HG03095 (cell line): ENCODE results near the gene ID2.
A peak's percentile ranks its signal among the peaks of the same experiment; 100 is the strongest.

Experiments used
- ATAC-seq: cut with Tn5 transposase; IDR thresholded peaks from one replicate; pipeline ENCODE4 v1.9.1; 2021; ENCODE audit warnings: moderate library complexity; ENCODE audit not compliant: unreplicated experiment

Gene ID2

GRCh38 chr2:8682719-8683667, 1.1 kb downstream of the ID2 start:
- no peak for ATAC-seq

GRCh38 chr2:8684540-8684877, 2.7 kb downstream of the ID2 start:
- ATAC-seq = no peak

GRCh38 chr2:8684878-8685696, 3.2 kb downstream of the ID2 start:
- no peak for ATAC-seq

GRCh38 chr2:8685697-8686358, 4.0 kb downstream of the ID2 start:
- peak; percentile 30 for ATAC-seq

GRCh38 chr2:8691859-8692437, 10.1 kb downstream of the ID2 start:
- no peak for ATAC-seq

- no peak for ATAC-seq
These were observed 10.9 kb downstream of the ID2 start for GRCh38 chr2:8692783-8693156.

GRCh38 chr2:8693157-8693821, 11.4 kb downstream of the ID2 start:
- ATAC-seq = no peak

GRCh38 chr2:8694737-8695136, 12.9 kb downstream of the ID2 start:
- no peak for ATAC-seq

- ATAC-seq = no peak
These were observed 15.3 kb downstream of the ID2 start for GRCh38 chr2:8697190-8697589.

GRCh38 chr2:8699839-8700238, 18.0 kb downstream of the ID2 start:
- no peak for ATAC-seq

GRCh38 chr2:8701681-8702379, 20.0 kb downstream of the ID2 start:
- ATAC-seq = no peak

GRCh38 chr2:8704906-8705305, 23.1 kb downstream of the ID2 start:
- no peak for ATAC-seq

- no peak for ATAC-seq
These were observed 27.8 kb downstream of the ID2 start for GRCh38 chr2:8709611-8710010.

- ATAC-seq = no peak
These were observed 29.1 kb downstream of the ID2 start for GRCh38 chr2:8710951-8711350.

- no peak for ATAC-seq
These were observed 32.4 kb downstream of the ID2 start for GRCh38 chr2:8714283-8714682.

GRCh38 chr2:8714971-8715370, 33.1 kb downstream of the ID2 start:
- ATAC-seq = no peak

GRCh38 chr2:8719528-8719927, 37.7 kb downstream of the ID2 start:
- no peak for ATAC-seq

- ATAC-seq = no peak
These were observed 38.9 kb downstream of the ID2 start for GRCh38 chr2:8720741-8721140.

- no peak for ATAC-seq
These were observed 39.6 kb downstream of the ID2 start for GRCh38 chr2:8721410-8721809.

GRCh38 chr2:8722986-8723385, 41.1 kb downstream of the ID2 start:
- no peak for ATAC-seq
